Activated CD4-positive, alpha-beta T cell treated with anti-CD3 and anti-CD28 coated beads, Interleukin-2, Interleukin-6, amounts not matched to agents 100 ng/mL and 50 ng/mL, durations not matched to agents 16 hours and 8 hours (primary cell): ENCODE results near the gene CCT8.
A peak's percentile ranks its signal among the peaks of the same experiment; 100 is the strongest.

Source experiments
- DNase-seq: peaks from one replicate; pipeline ENCODE4 v3.0.0-alpha.2; 2020

Gene CCT8

DNA sequence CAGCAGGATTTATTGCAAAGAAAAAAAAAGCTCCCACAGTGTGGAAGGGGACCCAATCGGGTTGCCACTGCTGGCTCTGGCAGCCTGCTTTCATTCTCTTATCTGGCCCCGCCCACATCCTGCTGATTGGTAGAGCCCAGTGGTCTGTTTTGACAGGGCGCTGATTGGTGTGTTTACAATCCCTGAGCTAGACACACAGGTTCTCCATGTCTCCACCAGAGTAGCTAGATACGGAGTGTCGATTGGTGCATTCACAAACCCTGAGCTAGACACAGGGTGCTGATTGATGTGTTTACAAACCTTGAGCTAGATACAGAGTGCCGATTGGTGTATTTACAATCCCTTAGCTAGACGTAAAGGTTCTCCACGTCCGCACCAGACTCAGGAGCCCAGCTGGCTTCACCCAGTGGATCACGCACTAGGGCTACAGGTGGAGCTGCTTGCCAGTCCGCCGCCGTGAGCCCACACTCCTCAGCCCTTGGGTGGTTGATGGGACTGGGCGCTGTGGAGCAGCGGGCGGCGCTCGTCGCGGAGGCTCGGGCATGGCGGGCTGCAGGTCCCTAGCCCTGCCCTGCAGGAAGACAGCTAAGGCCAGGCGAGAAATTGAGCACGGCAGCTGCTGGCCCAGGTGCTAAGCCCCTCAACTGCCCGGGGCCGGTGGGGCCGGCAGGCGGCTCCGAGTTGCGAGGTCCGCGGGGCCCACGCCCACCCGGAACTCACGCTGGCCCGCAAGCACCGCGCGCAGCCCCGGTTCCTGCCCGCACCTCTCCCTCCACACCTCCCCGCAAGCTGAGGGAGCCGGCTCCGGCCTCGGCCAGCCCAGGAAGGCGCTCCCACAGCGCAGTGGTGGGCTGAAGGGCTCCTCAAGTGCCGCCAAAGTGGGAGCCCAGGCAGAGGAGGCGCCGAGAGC is 3.5 kb upstream of the CCT8 start:
- peak; percentile 83 for DNase-seq

DNA sequence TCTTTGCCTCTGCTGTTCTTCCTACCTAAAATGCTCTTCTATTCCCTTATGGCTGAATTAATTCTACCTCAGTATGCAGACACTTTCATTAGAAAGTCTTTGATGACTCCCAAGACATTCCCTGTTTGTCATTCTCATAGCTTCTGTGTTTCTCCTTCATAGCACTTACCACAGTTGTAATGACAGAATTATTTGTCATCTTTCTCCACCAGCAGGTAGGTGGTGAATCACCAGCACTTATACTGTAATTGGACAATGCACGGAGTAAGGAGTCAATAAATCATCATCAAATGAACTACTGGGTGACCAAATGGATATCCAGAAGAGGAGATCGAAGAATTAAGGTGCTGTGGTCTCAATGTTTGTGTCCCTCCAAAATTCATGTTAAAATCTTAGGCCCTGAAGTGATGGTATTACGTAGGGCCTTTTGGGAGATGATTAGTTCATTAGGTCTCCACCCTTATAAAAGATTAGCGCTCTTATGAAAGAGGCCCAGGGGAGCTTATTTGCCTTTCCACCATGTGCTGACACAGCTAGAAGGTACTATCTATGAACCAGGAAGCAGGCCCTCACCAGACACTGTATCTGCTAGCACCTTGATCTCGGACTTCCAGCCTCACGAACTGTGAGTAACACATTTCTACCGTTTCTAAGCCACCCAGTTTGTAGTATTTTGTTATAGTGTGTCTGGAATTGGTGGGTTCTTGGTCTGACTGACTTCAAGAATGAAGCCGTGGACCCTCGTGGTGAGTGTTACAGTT is 2.4 kb upstream of the CCT8 start:
- no peak for DNase-seq

DNA sequence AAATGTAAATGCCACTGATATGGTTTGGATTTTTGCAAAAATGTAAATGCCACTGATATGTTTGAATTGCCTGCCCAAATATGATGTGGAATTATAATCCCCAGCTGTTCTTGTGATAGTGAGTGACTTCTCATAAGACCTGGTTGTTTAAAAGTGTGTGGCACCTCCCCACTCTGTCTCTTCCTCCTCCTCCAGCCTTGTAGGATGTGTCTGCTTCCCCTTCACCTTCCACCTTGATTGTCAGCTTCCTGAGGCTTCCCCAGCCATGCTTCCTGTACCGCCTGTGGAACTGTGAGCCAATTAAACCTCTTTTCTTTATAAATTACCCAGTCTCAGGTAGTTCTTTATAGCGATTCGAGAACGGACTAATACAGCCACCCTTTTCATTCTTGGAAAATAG is 1.3 kb upstream of the CCT8 start:
- no peak for DNase-seq

DNA sequence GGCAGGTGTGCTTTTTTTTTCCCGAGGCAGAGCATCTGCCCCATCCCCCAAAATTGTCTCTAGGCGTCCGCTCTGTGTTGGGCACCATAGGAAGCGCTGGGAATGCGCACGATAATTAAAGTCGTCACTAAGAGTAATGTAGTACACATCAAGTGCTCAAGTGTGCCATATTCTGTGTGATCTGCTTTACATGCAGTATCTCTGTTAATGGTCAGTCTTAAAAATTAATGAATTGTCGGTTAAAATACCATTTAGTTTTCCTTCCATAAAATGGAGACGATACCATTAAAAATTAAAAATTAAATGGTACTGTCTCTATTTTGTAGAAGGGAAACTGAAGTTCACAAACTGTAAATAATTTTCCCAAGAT is 544 bp upstream of the CCT8 start:
- DNase-seq = no peak

DNA sequence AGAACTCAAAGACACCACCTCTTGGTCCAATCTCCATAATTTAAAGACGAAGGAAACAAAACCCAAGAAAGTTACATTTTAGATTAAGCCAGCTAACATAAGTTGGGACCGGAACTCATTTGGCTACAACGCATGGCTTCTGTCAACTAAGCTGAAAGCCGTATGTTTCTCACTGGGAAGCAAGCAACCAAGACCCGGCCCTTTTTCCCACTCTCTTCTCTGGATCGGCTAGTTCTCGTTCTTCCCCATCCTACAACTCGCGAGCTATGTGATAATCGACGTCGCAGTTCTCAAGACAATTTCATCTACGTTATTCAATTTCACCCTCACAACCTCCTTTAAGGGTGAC is 601 bp downstream of the CCT8 start:
- DNase-seq = no peak

DNA sequence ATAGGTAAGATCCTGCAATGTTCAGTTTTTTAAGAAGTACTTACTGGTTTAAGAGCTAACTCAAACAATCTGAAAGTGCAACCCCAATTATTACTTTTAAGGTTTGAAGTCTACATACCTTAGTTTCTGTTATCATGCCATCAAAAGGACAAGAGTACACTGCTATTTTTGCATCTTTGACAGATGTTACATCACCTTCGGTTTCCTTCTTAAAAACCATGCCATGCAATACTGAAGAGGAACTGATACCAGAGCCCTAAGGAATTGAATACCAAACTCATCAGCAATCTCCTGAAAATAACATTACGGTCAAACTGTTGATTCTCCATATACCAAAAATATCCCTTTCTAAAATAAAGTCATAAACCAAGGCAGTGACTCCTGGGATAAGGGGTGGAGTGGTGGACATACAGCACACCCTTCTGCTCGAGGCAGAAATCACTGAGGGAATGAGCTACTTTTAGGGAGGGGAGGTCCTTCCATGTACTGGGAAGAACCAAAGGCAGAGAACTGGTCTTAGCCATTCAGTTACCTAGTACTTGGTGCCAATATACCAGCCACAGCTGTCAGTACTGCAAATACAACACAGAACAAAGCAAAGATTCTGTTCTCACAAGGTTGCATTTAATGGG is 8.5 kb downstream of the CCT8 start:
- DNase-seq = no peak

DNA sequence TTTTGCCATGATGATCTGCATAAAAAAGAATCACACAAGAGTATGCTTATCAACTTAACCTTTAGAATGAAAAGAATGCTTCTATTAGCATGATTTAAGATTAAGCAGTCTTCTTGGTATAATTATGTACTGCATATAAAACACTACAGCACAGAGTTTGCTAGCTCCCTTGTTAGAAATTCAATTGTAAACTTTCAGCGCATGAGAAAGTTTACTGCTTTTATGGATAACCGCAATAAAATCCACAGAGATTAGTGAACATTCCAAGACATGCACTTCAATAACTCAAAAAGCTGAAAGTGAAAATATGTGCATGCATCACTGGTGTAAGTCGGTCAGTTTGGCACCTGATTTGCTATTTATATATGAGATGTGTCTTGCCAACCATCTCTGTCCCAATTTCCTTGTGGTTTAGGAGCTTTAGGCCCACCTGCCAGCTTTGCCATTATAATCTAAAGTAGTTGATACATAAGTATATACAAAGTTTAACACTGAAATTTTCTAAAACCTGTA is 16.9 kb downstream of the CCT8 start:
- no peak for DNase-seq

DNA sequence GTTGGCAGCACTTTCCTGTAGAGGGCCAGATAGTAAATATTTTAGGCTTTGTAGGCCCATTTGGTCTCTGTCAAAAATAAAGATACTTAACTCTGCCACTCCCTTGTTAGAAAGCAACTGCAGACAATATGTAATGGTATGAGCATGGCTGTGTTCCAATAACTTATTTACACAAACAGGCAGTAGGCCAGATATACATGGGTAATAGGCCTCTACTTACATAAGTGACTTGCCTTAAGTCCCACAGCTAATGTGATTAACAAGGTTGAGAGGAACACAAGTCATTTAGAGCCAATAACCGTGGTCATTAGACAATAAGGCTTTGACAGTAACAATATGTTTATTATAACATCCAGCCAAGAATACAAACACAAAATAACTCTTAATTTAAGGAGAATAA is 17.4 kb downstream of the CCT8 start:
- DNase-seq = no peak

DNA sequence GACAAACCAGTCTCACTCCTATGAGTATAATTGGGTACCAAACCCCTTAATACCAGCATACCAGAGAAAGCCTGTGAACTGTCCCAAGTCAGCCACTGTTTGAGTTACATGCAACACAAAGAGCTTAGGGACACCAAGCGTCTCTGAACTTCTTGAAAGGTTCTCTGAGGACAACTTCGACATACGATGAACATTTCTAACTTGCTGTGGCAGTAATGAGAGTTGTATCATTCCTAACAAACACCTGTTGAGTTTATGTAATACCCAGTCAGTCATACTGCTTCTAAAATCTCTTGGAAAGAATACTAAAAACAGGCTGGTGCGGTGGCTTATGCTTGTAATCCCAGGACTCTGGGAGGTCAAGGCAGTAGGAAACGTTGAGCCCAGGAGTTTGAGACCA is 18.4 kb downstream of the CCT8 start:
- DNase-seq = no peak

DNA sequence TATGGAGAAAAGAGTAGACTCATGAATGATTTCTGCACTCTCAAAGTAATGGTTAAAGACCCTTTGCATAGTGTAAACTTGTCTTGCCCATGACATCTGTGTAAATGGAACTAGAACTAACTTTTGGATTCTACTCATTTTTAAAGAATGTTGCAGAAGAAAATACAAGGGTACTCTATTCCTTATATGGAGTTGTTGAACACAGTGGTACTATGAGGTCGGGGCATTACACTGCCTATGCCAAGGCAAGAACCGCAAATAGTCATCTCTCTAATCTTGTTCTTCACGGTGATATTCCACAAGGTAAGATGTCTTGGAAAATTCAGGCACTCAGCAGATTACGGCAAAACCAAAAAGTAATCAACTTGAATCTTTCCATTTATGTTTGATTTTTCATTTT is 19.8 kb downstream of the CCT8 start:
- DNase-seq = no peak

DNA sequence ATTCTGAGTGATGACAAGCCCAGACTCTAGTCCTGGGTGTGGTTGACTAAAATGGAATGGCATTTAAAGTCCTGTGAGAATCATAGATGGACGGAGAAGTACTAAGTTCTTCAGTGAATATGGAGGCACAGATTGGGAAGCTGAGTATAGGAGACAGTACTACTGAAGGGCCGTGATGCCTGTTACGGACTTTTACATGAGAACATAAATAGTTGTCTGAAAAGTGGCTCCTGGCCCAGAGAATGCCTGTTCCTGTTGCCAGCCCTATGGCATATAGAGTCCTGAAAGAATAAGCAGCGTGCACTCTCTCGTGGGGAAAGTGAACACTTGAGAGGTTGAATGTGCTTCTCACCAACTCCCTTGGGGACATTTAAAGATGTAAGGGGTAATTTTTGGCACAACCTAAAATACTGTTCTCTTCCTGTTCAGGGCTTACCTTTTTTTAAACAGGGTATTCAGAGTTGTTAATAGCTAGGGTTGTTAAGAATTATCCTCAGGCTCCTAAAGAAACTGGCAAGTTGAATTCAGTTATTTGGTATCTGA is 20.4 kb downstream of the CCT8 start:
- no peak for DNase-seq

DNA sequence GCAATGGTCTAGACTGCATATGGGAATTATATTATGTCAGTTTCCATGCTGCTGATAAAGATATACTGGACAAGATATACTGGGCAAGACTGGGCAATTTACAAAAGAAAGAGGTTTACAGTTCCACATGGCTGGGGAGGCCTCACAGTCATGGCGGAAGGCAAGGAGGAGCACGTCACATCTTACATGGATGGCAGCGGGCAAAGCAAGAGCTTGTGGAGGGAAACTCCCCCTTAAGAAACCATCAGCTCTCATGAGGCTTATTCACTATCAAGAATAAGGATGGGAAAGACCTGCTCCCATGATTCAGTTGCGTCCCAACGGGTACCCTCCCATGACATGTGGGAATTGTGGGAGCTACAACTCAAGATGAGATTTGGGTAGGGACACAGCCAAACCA is 21.2 kb downstream of the CCT8 start:
- no peak for DNase-seq

DNA sequence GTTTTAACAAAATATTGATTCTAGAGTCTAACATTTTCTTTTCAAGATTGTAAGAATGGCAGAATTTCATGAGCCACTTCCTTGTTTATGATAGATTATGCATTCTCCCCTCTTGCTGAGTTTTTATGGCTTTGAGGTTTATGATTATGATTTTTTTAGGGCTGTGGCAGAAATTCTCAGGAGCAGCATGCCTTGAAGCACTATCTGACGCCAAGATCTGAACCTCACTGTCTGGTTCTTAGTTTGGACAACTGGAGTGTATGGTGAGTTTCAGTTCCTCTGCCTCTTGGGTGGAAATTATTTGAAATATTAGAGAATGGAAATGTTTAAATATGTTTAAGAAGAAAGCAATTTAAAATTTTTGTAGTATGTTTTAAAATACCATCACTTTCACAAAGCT is 38.8 kb downstream of the CCT8 start:
- DNase-seq = no peak

DNA sequence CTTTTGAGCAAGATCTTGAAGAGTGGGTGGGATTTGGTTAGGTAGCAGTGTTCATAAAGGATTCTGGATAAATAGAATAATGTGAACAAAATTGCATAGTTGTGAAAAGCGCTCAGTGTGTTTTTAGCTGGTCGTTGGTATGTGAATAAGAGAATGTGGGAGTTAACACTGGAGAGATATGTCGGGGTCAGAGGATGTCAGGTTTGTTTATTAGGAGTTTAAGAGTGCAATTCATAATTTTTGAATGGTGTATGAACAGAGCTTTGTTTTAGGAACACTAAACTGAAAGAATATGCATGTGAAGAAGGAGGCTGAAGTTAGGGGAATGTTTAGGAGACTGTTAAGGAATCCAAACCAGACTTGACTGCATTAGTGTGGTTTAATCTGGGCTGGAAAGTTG is 39.6 kb downstream of the CCT8 start:
- no peak for DNase-seq

DNA sequence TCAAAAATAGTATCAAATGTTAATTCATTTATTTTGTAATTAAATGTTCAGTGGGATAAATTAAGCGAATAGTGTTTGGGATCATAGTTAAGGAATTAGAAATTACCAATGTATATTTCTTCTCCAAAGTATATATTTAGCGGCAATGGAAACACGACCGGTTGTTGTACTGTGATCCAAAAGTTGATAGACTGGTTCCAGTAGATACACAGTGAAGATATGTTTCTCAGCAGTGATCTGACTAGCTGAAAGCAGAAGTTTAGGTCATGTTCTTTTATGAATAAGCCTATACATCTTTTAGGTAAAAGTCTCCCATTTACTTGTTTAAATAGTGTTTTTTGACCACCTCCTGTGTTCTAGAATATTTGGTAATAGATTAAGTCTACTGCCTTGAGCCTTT is 40.1 kb downstream of the CCT8 start:
- no peak for DNase-seq

DNA sequence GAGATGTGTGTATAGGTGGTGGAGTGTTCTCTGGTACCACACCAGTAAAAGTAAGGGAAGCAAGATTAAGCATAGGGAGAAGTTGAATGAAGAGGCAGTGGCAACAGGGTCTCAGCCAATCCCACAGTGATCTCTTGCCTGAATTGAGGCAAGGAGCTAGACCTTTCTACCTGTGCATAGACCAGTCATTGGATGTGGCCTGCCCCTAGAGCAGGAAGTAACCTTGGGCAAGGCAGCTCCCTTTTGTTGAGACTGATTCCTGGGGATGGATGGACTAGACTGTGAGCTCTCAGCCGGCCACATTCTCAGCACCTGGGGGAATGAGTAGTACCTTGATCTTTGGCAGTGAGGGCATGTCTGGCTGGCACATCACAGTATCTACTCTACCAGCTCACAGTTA is 42.5 kb downstream of the CCT8 start:
- DNase-seq = no peak

DNA sequence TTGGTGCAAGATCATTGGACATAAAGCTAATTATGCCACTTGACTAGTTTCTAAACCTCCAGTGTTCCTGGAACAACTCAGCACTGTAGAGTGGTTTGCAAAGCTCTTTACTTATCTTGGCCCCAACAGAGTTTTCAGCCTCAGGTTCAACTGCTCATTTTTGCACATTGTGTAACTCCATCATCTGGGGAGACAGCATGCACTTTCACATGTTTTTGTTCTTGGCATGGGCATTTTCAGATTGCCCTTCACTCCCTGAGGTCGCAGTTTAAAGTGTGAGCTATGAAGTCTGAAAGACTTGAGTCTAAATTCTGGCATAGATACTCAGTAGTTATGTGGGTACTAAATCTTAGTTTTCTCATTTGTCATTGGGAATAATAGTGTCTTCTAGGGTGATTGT is 43.9 kb downstream of the CCT8 start:
- peak; percentile 30 for DNase-seq

DNA sequence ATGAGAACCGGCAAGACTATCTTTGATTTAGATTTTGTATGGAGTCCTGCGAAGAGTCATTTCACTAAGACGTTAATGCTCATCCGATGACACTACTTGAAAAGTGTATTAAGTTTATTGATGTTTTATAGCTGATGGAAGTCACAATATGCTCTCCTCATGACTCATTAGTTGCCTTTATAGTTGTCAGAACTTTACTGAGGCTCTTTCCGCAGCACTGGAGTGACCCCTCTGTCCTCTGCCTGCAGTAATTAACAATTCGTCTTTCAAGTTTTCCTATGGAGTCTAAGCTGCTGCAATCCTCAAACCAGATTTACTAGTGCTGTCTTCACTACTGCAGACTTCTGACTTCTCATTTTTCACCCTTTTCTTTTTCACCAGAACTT is 48.1 kb downstream of the CCT8 start:
- DNase-seq = peak; percentile 14

DNA sequence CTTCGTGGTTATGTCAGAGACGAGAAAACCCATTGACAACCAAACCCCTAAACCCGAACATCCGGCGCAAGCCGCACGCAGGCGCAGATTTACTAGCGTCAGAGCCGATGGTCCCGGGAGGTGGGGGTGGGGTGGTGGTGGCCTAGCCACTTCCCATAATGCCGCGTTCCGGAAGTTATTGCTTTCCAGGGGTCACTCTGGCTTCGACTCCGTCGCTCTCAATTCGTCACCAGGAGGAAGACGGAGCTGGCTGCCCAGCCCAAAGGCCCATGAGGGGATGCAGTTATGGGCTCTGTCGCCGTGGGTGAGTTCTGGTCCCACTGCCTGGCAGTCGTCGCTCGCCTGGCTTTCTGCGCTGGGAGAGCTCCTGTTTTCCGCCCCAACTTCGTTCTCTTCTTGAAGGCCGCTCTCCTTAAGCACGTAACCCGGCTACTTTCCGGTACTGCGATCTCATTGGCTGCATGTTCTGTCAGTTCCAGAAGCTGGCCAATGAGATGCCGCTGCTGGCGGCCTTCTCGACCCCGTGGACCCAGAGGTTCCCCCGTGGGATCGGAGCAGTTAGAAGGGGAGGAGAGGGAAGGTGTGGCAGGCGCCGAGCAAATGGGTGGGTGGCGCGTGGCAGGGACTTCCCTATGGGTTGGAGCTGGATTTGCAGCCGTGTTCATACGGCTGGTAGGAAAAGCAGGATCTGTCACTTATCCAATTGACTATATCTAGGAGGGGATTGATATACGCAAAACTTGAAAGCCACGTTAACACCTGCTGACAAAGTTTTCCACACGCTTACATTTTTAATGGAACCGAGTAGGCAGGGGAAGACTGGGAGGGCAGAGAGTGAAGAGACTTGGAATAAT is 48.7 kb downstream of the CCT8 start, which contains the start of gene USP16:
TSS of gene USP16 (plus strand) at position 195 of the 854 bp plus-strand sequence. CDS start 3,246 bp downstream, outside the sequence.
- DNase-seq = peak; percentile 96

DNA sequence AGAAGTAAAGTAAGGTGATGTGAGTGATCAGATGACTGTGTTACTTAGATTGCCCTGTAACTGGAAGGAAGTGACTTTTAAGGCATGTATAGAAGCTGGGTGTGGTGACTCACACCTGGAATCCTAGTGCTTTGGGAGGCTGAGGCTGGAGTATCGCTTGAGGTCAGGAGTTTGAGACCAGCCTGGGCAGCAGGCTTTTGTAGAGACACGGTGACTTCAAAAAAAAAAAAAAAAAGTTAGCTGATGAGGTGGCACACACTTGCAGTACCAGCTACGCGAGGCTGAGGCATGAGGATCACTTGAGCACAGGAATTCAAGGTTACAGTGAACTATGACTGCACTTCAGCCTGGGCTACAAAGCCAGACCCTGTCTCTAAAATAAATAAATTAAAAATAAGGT is 51.3 kb downstream of the CCT8 start:
- peak; percentile 30 for DNase-seq

DNA sequence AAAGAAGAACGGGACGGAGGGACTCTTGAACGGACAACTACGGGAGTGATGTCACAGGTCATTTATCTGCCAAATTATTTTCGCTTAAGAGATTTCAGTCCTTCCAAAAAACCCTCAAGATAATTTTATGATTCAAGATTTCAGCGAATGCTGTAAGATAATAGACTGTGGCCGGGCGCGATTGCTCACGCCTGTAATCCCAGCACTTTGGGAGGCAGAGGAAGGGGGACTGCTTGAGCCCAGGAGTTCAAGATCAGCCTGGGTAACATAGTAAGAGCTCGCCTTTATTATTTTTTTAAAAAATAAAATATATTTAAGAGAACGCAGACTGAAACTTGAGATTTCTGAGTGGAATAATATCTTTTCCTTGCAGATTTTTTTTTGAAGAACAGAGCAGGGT is 54.9 kb downstream of the CCT8 start:
- DNase-seq = no peak

DNA sequence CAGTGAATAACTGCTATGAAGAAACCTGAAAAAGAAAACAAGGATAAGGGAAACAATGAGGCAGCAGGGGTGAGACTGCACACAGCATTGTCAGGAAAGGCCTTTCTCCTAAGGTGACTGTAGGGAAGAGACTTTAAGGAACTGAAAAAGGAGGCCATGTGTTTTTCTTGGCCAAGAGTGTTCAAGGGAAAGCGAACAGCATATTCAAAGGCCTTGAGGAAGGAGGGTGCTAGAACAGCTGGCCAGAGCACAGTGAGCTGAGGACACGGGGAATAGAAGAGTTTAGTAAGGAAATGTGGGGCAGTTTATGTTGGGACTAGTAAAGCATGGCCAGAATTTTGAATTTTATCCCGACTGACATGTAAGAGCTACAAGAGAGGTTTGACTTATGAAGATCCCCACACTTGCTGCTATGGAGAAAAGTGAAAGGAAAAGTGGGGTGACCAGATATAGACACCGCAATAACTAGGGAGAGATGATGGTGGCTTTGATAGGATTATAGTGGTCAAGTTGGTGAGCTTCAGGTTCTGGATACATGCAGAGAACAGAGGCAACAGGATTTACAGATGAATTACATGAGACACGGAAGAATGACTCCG is 55.7 kb downstream of the CCT8 start:
- DNase-seq = peak; percentile 11
